HuH-7 (cell line): ENCODE data around the gene PRSS53.
A peak's percentile ranks its signal among the peaks of the same experiment; 100 is the strongest.

Source experiments
- DNase-seq: peaks from one replicate; pipeline ENCODE4 v3.0.0; 2011; ENCODE audit warnings: low spot score

Gene PRSS53

GRCh38 chr16:31043352-31043751 lies 45.4 kb downstream of the PRSS53 start:
- DNase-seq = no peak

- DNase-seq = no peak
Observed at GRCh38 chr16:31042866-31043265, 45.9 kb downstream of the PRSS53 start.

GRCh38 chr16:31038993-31039392 lies 49.8 kb downstream of the PRSS53 start:
- no peak for DNase-seq

- no peak for DNase-seq
Observed at GRCh38 chr16:31036691-31037090, 52.1 kb downstream of the PRSS53 start.

GRCh38 chr16:31033709-31034492 lies 54.8 kb downstream of the PRSS53 start:
- DNase-seq = peak; percentile 96
